H9 (cell line): Measurements from ENCODE around the gene SSTR4. TPM values are rescaled to one million over a fixed set of nuclear protein-coding genes. Genes with fewer than 3 reads are reported as not detected.

Experiments used
- DNase-seq: peaks from one replicate; pipeline ENCODE4 v3.0.0-alpha.2; 2017
- H2AFZ ChIP-seq: one replicate; pipeline ENCODE4 v1.6.1; 2013; ENCODE audit warnings: mild to moderate bottlenecking, low read length, control low read depth, moderate library complexity
- H2AK5ac ChIP-seq: 2 replicates; pipeline ENCODE4 v1.6.1; 2013; ENCODE audit warnings: low read length, control low read depth, mixed read lengths; ENCODE audit not compliant: insufficient read length
- H2BK120ac ChIP-seq: one replicate; pipeline ENCODE4 v1.6.1; 2013; ENCODE audit warnings: low read depth, mild to moderate bottlenecking, low read length, control low read depth, inconsistent platforms; ENCODE audit not compliant: poor library complexity, severe bottlenecking
- H2BK12ac ChIP-seq: 2 replicates; pipeline ENCODE4 v1.6.1; 2013; ENCODE audit warnings: low read length, control low read depth, mixed read lengths, low read depth; ENCODE audit not compliant: insufficient read length
- H2BK15ac ChIP-seq: 2 replicates; pipeline ENCODE4 v1.6.1; 2013; ENCODE audit warnings: low read depth, low read length, control low read depth
- H2BK20ac ChIP-seq: one replicate; pipeline ENCODE4 v1.6.1; 2013; ENCODE audit warnings: low read depth, mild to moderate bottlenecking, low read length, control low read depth, inconsistent platforms; ENCODE audit not compliant: poor library complexity, severe bottlenecking
- H2BK5ac ChIP-seq: 2 replicates; pipeline ENCODE4 v1.6.1; 2013; ENCODE audit warnings: low read length, control low read depth, mixed read lengths; ENCODE audit not compliant: insufficient read length
- H3K14ac ChIP-seq: 2 replicates; pipeline ENCODE4 v1.6.1; 2013; ENCODE audit warnings: low read length, control low read depth; ENCODE audit not compliant: insufficient read depth
- H3K18ac ChIP-seq: 2 replicates; pipeline ENCODE4 v1.6.1; 2013; ENCODE audit warnings: low read depth, mild to moderate bottlenecking, mixed read lengths, low read length, control low read depth; ENCODE audit not compliant: insufficient read length
- H3K23ac ChIP-seq: 2 replicates; pipeline ENCODE4 v1.6.1; 2013; ENCODE audit warnings: low read length, control low read depth, mixed read lengths, low read depth; ENCODE audit not compliant: insufficient read length
- H3K23me2 ChIP-seq: 2 replicates; pipeline ENCODE4 v1.6.1; 2013; ENCODE audit warnings: low read depth, mild to moderate bottlenecking, mixed read lengths, low read length, control low read depth; ENCODE audit not compliant: insufficient read length, poor library complexity, severe bottlenecking
- H3K27ac ChIP-seq: 2 replicates; pipeline ENCODE4 v1.5.1; 2013; ENCODE audit warnings: low read length, control low read depth, mixed read lengths, low read depth; ENCODE audit not compliant: insufficient read length
- H3K27me3 ChIP-seq: 2 replicates; pipeline ENCODE4 v1.6.1; 2013; ENCODE audit warnings: low read length, control low read depth, inconsistent platforms; ENCODE audit not compliant: insufficient read depth
- H3K4ac ChIP-seq: 2 replicates; pipeline ENCODE4 v1.6.1; 2013; ENCODE audit warnings: low read depth, mild to moderate bottlenecking, control low read depth, inconsistent platforms, low read length, moderate library complexity
- H3K4me1 ChIP-seq: 2 replicates; pipeline ENCODE4 v1.6.1; 2013; ENCODE audit warnings: low read length, control low read depth, inconsistent platforms; ENCODE audit not compliant: insufficient read depth
- H3K4me2 ChIP-seq: 2 replicates; pipeline ENCODE4 v1.6.1; 2013; ENCODE audit warnings: low read length, control low read depth, mixed read lengths; ENCODE audit not compliant: insufficient read length, insufficient read depth
- H3K56ac ChIP-seq: 2 replicates; pipeline ENCODE4 v1.6.1; 2013; ENCODE audit warnings: low read depth, mild to moderate bottlenecking, mixed read lengths, low read length, control low read depth; ENCODE audit not compliant: insufficient read length
- H3K79me1 ChIP-seq: 2 replicates; pipeline ENCODE4 v1.6.1; 2013; ENCODE audit warnings: low read depth, mild to moderate bottlenecking, moderate library complexity, low read length, control low read depth, inconsistent platforms; ENCODE audit not compliant: insufficient read depth, poor library complexity, severe bottlenecking
- H3K79me2 ChIP-seq: 2 replicates; pipeline ENCODE4 v1.6.1; 2013; ENCODE audit warnings: low read length, control low read depth, inconsistent platforms; ENCODE audit not compliant: insufficient read depth
- H3K9ac ChIP-seq: 2 replicates; pipeline ENCODE4 v1.6.1; 2013; ENCODE audit warnings: low read length, control low read depth, mixed read lengths; ENCODE audit not compliant: insufficient read length; ENCODE audit errors: extremely low read depth
- H3K9me3 ChIP-seq: one replicate; pipeline ENCODE4 v1.6.1; 2013; ENCODE audit warnings: low read depth, low read length, inconsistent platforms; ENCODE audit not compliant: control insufficient read depth
- H3T11ph ChIP-seq: one replicate; pipeline ENCODE4 v1.6.1; 2013; ENCODE audit warnings: mild to moderate bottlenecking, low read length, control low read depth, inconsistent platforms
- H4K20me1 ChIP-seq: one replicate; pipeline ENCODE4 v1.6.1; 2013; ENCODE audit not compliant: control insufficient read depth, insufficient read length, insufficient read depth
- H4K5ac ChIP-seq: 2 replicates; pipeline ENCODE4 v1.6.1; 2013; ENCODE audit warnings: low read depth, mild to moderate bottlenecking, mixed read lengths, low read length, control low read depth; ENCODE audit not compliant: insufficient read length
- H4K8ac ChIP-seq: replicated peaks from 2 replicates; pipeline ENCODE4 v1.6.1; 2013; ENCODE audit warnings: low read length, control low read depth, mixed read lengths, low read depth; ENCODE audit not compliant: insufficient read length
- H4K91ac ChIP-seq: 2 replicates; pipeline ENCODE4 v1.6.1; 2013; ENCODE audit warnings: low read depth, mild to moderate bottlenecking, moderate library complexity, mixed read lengths, low read length, control low read depth; ENCODE audit not compliant: insufficient read length
- H3K27ac Mint-ChIP-seq, 3 experiments: 2 replicates in 2 of 3; 3 replicates in 1 of 3; pipeline ENCODE4 v1.8.0; 2020 to 2021; ENCODE audit warnings: mixed read lengths in 3 of 3, mild to moderate bottlenecking in 1 of 3, moderate library complexity in 1 of 3
- H3K27me3 Mint-ChIP-seq: 2 replicates; pipeline ENCODE4 v1.8.0; 2021; ENCODE audit warnings: low read depth, mild to moderate bottlenecking, moderate library complexity, mixed read lengths
- H3K36me3 Mint-ChIP-seq, 3 experiments: 2 replicates in 2 of 3; 3 replicates in 1 of 3; pipeline ENCODE4 v1.8.0; 2020 to 2021; ENCODE audit warnings: low read depth in 3 of 3, mixed read lengths in 3 of 3; ENCODE audit not compliant: insufficient read depth in 1 of 3
- H3K4me1 Mint-ChIP-seq, 2 experiments: 2 replicates each; pipeline ENCODE4 v1.8.0; 2020; ENCODE audit warnings: mixed read lengths in 2 of 2
- H3K4me3 Mint-ChIP-seq, 2 experiments: 2 replicates in 1 of 2; 3 replicates in 1 of 2; pipeline ENCODE4 v1.8.0; 2020 to 2021; ENCODE audit warnings: mild to moderate bottlenecking in 2 of 2, mixed read lengths in 2 of 2, moderate library complexity in 1 of 2
- H3K9me3 Mint-ChIP-seq, 2 experiments: 2 replicates in 1 of 2; 3 replicates in 1 of 2; pipeline ENCODE4 v1.8.0; 2020; ENCODE audit warnings: mild to moderate bottlenecking in 2 of 2, mixed read lengths in 2 of 2, moderate library complexity in 1 of 2
- WGBS: extraction: QIAGEN DNeasy Blood & Tissue Kit; methylation state at CpG from one replicate; pipeline ENCODE4 v1.1.7; 2013; ENCODE audit warnings: missing lambda C conversion rate, low lambda C conversion rate, mixed read lengths; ENCODE audit not compliant: insufficient read length; ENCODE audit errors: extremely low coverage; 5-methylcytosine and 5-hydroxymethylcytosine counted together
- total RNA-seq: library from RNA; stranded (reverse); gene quantifications from 2 replicates; pipeline ENCODE4 v1.2.1, GENCODE V29; 2021
- TF ChIP-seq, protein P1 (sequence below): fragments of 200-600 bp; sonication (generic); conservative IDR thresholded peaks from 3 replicates; pipeline ENCODE4 v1.8.0; 2021; ENCODE audit warnings: antibody characterized with exemption, mild to moderate bottlenecking

The SSTR4 gene
- total RNA-seq, 1 experiment from 2014 or later: not detected

GRCh38 chr20:23068283-23068682, 33.2 kb downstream of the SSTR4 start:
- H3K27me3 Mint-ChIP-seq: no peaks in the 10 kb centered on the region
- no peak overlapping the region for H3K4me2 ChIP-seq
- no peak overlapping the region for H4K8ac ChIP-seq
- no peak overlapping the region for H2BK120ac ChIP-seq
- no peaks in the 10 kb centered on the region for H3K36me3 Mint-ChIP-seq
- H3T11ph ChIP-seq: no peak overlapping the region
- no peak overlapping the region for H3K23ac ChIP-seq
- no peaks in the 10 kb centered on the region for H3K4me1 ChIP-seq
- no peak overlapping the region for H2AFZ ChIP-seq
- H3K14ac ChIP-seq: no peak overlapping the region
- H2BK15ac ChIP-seq: no peak overlapping the region
- H3K4me3 Mint-ChIP-seq: no peak overlapping the region
- no peak overlapping the region for H2BK12ac ChIP-seq
- no peak overlapping the region for H3K56ac ChIP-seq
- H3K79me2 ChIP-seq: no peaks in the 10 kb centered on the region
- no peak overlapping the region for H3K27ac ChIP-seq
- peaks cover 2 to 9% of the 10 kb centered on the region in 2 experiments; a peak in 3 of 4 replicates for H3K4me1 Mint-ChIP-seq
- no peak overlapping the region for H4K5ac ChIP-seq
- no peaks in the 10 kb centered on the region for H3K79me1 ChIP-seq
- TF ChIP-seq, protein P1, sequence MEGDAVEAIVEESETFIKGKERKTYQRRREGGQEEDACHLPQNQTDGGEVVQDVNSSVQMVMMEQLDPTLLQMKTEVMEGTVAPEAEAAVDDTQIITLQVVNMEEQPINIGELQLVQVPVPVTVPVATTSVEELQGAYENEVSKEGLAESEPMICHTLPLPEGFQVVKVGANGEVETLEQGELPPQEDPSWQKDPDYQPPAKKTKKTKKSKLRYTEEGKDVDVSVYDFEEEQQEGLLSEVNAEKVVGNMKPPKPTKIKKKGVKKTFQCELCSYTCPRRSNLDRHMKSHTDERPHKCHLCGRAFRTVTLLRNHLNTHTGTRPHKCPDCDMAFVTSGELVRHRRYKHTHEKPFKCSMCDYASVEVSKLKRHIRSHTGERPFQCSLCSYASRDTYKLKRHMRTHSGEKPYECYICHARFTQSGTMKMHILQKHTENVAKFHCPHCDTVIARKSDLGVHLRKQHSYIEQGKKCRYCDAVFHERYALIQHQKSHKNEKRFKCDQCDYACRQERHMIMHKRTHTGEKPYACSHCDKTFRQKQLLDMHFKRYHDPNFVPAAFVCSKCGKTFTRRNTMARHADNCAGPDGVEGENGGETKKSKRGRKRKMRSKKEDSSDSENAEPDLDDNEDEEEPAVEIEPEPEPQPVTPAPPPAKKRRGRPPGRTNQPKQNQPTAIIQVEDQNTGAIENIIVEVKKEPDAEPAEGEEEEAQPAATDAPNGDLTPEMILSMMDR: no peak
- no peak overlapping the region for H3K18ac ChIP-seq
- H2AK5ac ChIP-seq: no peak overlapping the region
- H3K4ac ChIP-seq: no peak overlapping the region
- no peaks in the 10 kb centered on the region for H3K9me3 Mint-ChIP-seq
- H4K20me1 ChIP-seq: no peaks in the 10 kb centered on the region
- no peaks in the 10 kb centered on the region for H3K9me3 ChIP-seq
- H3K27ac Mint-ChIP-seq: no peak overlapping the region
- no peak overlapping the region for H4K91ac ChIP-seq
- WGBS: no CpG with 5 or more reads among the region's 1 CpG
- H3K23me2 ChIP-seq: no peaks in the 10 kb centered on the region
- H2BK20ac ChIP-seq: no peak overlapping the region
- no peaks in the 10 kb centered on the region for H3K27me3 ChIP-seq
- H2BK5ac ChIP-seq: no peak overlapping the region
- no peak overlapping the region for H3K9ac ChIP-seq
- no peak for DNase-seq
